Measurements from ENCODE around the gene RNF113B.

RNF113B gene

GRCh38 chr13:98141091-98141490, 36.0 kb downstream of the RNF113B start:
- no peak for DNase-seq (ENCODE audit: low read depth)

GRCh38 chr13:98134901-98135300, 42.2 kb downstream of the RNF113B start:
- no peak for DNase-seq (ENCODE audit: low read depth)

DNA sequence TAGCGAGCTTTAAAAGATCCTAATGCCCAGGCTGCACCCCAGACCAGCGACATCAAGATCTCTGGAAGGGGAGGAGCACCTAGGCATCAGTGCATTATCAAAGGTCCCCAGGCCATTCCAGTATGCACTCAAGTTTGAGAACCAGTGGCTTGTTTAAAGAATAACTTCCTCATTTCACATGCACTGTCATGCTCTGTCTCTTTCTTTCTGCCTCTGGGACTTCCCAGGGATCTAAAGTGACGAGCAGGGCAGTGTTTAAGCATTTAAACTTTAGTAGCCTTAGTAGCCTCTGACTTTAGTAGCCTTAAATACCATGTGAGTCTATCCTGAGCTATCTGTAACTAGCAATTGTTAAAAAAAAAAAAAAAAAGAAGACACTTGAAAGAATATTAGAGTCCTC, 43.1 kb downstream of the RNF113B start:
- DNase-seq (ENCODE audit: low read depth): no peak

GRCh38 chr13:98129059-98129746, 47.9 kb downstream of the RNF113B start:
- no peak for DNase-seq (ENCODE audit: low read depth)
